HG02678 (cell line): ENCODE results near the gene NDRG4.

Source experiments
- ATAC-seq: cut with Tn5 transposase; IDR thresholded peaks from one replicate; pipeline ENCODE4 v1.9.1; 2021; ENCODE audit warnings: mild to moderate bottlenecking, moderate library complexity; ENCODE audit not compliant: unreplicated experiment

NDRG4 gene

DNA sequence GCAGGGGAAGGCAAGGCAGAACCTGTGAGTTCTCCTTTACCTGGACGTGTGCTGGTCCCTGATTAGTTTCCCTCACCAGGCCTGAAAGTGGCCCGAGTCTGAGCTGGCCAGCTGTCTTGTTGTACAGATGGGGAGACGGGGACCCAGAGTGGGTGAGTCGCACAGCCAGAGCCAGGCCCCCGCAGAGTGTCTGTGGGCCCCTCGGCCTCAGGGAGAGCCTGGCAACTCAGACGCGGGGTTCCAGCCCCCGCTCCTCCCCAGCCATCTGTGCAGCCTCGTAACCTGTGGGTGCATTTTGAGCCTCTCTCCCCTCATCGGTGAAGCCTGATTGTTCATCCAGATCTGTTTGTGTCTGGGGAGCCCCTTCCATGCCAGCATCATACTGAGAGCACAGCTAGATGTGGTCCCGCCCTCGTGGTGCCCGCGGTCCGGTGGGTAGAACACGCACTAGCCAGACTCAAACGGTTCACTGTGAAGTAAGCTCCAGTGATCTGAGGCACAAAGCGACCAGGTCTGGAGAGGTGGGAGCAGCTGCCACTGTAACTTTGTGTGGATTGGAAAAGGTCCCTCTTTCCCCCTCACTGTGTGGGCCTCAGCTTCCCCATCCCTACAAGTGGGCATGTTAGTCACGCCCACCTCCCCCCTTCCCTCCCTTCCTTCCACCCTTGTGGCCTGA is 6.0 kb upstream of the NDRG4 start:
- ATAC-seq: no peak

DNA sequence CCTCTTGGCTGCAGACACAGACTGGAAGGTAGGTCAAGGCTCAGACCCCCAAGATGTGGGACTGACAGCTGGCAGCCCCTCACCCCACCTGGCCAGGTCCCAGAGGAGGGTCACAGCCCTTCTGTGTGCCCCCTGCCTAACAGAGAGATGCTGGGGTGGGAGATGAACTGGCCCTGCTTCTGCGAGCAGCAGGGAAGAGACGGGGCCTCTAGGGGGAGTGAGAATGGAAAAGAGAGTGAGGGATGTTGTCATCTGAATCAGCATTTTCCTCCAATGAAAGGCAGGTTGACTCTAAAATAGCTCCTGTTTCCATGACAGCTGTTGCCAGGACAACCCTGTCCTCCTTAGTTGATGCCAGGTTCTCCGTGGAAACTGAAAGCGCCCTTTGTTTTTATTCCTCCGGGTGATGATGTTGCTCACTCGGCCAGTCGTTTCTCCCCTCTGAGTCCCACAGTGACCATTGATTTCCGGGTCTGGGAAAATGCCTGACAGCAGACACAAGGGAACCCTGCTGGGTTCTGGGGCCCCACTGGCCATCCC is 4.9 kb upstream of the NDRG4 start:
- peak; percentile 63 for ATAC-seq

DNA sequence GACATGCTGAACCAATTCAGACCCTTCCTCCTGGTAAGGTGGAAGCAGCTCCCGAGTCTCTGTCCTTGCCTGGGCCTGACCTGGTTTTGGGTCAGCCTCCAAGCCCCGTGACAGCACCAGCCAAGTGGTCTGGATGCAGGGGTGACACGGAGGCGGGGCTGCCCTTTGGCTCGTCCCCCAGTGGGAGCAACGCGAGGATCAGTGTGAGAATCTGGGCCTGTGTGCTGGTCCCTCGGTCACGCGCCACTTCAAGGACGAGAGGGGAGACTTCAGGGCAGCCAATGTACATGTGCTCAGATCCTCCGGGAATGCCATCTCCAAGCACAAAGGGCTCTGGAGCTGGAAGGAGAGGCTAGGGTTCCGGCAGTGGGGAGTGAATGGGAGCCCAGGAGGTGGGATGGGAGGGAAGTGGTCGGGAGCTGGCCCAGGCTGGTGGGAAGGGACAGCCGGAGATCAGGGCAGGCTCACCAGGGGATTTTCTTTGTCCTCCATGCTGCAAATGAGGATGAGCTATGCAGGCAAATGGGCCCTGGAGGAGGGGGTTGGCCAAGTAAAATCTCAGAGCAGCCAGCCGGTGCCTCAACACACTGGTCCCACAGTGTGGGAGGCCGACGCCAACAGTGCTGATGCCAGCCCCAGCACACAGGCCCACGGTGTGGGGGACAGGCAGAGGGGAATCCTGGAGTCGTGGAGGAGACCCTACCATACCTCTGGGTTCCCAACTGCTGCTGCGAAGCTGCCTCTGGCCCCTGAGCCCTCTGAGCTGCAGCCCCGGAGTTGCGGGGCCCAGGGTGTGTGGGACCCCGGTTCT is 4.2 kb upstream of the NDRG4 start:
- no peak for ATAC-seq

DNA sequence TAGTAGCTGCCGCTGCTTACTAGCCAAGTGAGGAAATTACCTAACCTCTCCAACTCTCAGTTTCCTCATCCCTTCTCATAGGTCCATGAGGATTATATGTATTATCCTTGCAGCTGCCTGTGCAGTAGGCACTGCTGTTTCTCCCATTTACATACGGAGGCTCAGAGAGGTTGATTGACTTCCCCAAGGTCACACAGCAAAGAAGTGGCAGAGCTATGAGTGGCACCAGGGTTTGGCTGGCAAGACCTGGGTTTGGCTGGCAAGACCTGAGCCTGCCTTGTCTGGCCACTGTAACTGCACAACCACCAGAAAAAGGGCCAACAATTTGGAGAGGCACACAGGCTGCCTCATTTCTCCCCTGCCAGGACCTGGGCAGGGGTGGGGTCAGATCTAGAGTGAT is 2.5 kb upstream of the NDRG4 start:
- ATAC-seq: no peak

DNA sequence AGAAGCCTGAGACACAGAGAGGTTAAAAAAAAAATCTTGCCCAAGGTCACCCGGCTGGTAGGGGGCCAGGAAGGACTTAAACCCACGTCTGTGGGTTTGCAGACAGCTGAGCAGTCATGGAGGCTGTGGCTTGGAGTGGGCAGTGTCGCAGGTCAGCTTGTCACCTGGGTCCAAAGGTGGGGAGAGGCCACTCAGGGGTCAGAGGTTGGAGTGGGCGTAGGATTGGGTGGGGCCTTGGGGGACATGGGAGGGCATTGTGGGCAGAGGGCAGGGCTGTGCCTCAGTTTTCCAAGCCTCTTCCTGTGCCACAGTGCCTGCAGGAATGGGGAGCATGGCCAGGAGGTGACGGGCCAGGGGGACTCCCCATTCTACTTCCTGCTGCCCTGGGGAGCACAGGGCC is 2.0 kb upstream of the NDRG4 start:
- ATAC-seq: no peak

DNA sequence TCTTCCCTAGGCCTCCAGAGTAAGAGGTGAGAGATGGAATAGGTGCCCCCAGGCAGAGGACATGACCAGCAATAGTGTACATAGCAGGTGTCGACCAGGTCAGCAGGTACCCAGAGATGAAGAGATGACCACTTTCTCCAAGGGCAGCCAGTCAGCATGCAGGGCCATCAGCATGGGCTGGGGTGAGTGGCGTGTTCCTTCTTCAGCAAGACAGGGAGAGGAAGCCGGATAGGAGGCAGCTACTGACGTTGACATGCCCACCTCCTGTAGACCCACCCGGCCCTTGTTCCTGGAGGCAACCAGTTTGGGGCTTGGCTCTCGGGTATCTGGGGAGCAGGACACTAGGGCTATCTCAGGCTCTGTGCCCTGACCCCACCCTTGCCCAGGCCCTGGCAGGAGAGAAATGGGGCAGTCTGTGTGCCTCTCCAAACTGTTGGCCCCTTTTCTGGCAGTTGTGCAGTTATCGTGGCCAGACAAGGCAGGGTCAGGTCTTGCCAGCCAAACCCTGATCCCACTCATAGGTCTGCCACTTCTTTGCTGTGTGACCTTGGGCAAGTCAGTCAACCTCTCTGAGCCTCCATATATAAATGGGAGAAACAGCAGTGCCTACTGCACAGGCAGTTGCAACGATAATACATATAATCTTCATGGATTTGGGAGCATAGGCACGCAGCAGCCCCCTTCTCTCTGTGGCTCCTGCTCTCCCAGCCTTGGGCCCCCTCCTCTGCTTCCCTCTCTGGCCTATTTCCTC is 1.4 kb upstream of the NDRG4 start:
- ATAC-seq: no peak

DNA sequence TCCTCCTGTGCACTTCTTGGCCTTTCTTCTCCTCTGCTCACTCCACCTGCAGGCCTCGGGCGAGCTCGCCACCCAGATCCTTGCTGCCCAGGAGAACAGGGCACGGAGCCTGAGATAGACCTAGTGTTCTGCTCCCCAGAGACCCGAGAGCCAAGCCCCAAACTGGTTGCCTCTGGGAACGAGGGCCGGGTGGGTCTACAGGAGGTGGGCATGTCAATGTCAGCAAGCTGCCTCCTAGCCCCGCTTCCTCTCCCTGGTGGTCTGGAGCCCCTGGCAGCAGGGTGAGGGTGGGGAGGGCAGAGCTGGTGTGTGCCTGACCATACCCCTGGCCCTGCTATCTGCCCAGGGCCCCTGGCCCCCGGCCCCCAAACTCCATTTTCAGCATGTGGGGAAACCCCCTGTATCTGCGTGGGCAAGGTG is 841 bp upstream of the NDRG4 start:
- ATAC-seq: no peak

DNA sequence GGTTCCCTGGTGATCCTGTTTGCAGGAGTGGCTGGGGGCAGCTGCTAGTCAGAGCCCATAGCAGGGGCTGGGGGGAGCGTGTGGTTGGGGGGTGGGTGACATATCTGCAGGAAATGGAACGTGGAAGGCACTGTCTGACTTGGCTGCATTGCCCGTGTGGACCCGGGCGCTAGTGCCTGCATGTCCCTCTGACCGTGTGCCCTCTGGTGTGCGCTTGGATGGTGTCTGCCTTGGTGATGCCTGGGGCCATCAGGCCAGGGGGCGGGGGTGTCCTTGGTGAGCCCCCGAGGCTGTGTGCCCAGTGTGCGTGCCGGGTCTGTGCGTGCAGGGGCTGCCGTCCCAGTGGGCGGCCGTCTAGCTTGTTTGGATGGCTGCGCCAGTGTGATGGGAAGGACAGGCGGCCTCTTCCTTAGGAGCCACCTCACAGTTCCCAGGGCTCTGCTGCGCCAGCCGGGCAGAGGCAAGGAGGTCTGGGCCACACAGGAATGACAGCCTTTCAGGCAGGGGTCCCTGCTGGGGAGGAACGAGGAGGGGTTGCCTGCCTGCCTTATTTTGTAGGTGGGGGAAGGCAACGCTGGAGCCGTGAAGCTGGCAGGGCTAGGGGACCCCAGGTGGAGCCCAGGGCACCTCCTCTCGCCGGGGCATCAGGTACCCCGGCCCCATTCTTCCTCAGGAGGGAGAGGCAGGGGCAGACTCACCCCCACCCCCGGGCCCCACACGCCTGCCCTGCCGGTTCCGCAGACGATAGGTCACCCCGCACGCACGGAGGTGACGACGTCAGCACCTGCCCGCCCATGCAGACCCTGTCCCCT is 693 bp downstream of the NDRG4 start:
- ATAC-seq: no peak

DNA sequence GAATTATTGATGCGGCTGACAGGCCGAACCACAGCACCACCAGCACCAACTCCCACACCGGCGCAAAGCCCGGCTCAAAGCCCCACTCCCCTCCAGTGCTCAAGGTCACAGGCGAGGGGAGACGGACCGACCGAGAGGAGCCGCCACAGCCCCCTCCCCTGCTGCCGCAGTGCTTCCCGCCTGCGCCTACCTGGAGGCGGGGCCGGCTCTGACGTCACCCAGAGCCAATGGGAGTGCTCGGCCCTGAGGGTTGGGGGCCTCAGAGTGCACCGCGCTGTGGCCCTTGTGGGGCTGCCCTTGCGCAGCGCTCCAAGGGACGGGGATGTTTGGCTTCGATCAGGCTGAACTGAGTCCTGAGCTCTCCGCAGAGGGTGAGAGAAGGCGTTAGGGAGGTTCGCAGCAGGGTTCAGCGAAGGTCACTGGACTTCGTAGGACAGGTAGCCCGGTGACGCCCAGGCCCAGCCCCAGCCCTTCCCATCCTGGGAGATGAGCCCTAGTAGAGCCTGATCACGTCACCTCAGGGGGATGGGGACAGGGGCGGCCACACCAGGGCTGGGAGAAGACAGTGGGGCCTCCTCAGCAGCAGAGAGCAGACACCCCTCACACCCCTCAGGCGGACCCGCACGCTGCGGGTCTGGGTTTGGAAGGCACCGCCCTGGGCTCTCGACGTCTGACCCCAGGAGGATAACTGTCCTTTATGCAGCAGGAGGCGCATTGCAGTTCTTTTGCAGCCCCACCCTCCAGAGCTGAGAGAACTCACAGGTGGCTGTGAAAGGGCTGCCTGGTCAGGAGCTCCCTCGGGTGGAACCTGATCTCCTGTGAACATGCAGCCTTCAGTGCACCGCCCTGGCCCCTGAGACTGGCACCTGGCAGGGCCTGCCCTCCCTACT is 1.5 kb downstream of the NDRG4 start:
- ATAC-seq: no peak

DNA sequence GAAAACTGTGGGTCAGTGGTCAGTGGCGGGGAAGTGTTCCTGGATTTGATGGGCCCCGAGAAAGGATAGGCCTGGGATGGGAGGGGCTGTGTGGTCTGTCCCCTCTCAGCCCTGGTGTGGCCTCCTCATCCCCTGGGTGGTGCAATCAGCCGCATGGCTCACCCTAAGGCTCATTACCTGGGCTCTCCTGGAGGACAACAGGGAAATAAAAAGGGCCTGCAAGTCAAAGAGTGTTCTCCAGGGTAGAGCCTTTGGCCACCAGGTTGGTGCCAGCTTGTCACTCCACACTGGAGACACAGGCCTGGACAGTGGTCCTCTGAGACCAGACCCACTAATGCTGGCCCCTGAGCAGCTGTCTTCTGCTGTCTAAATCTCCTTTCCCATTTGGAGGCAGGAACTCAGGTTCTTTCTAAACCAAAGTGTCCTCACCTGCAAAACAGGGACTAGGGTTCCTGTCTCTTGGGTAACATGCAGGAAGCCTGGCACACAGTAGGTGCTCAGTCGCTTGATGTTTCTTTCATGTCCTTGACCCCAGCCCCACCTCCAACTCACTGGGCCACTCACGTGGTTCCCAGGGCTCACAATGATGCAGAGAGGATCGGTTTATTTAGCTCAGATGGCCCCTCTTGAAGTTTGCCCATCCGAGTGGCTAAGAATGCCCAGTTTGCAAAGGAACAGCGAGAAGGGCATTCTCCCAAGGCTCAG is 2.4 kb downstream of the NDRG4 start:
- no peak for ATAC-seq

DNA sequence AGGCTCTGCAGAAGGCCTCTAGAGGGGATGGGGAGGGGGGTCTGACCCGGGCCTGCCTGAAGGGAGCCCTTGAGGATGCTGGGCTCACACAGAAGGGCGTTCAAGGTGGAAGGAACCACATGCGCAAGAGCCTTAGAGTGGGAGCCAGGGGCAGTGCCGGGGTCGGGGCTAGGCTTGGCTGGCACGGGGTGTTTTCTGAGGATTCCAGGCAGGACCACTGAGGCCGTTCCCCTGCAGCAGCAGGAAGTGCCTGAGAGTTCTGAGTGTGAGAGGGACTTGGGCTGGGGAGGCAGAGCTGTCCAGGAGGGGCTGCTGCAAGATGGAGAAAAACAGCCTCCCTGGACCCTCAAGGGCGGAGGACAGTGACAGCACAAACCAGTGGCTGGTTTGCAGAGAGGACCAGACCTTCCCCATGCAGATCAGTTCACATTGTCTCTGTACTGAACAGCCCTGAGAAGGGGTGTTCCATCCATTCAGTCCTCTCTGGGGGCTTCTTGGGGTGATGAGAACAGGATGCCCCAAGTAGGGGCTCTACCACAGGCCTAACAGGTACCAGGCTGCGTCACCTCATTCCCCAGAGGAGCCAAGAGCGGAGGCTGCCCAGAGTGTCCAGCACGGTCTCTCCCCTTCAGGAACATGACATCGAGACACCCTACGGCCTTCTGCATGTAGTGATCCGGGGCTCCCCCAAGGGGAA is 3.4 kb downstream of the NDRG4 start:
- no peak for ATAC-seq

DNA sequence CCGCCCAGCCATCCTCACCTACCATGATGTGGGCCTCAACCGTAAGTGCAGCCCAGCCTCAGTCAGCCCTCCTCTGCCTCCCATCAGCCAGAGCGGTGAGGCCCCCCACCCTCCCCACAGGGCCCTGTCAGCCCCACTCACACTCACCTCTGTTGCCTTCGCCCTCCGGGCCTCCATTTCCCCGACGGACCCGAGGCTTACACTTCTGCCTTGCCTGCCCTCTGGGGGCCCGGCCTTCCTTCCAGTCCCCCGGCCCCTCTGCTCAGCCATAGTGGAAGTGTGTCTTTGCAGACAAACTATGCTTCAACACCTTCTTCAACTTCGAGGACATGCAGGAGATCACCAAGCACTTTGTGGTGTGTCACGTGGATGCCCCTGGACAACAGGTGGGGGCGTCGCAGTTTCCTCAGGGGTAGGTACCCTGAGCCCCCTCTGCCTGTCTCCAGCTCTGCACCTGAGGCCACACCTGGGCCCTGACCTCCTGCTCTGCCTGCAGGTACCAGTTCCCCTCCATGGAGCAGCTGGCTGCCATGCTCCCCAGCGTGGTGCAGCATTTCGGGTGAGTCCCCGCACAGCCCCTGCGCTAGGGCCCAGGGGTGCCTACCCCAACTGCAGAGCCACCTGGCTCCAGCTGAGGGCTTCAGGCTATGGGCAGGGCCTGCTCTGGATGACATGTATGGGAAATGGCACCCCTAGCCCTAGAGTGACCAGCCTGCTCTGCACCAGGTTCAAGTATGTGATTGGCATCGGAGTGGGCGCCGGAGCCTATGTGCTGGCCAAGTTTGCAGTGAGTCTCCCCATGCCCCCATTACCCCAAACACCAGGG is 4.1 kb downstream of the NDRG4 start:
- ATAC-seq: no peak

DNA sequence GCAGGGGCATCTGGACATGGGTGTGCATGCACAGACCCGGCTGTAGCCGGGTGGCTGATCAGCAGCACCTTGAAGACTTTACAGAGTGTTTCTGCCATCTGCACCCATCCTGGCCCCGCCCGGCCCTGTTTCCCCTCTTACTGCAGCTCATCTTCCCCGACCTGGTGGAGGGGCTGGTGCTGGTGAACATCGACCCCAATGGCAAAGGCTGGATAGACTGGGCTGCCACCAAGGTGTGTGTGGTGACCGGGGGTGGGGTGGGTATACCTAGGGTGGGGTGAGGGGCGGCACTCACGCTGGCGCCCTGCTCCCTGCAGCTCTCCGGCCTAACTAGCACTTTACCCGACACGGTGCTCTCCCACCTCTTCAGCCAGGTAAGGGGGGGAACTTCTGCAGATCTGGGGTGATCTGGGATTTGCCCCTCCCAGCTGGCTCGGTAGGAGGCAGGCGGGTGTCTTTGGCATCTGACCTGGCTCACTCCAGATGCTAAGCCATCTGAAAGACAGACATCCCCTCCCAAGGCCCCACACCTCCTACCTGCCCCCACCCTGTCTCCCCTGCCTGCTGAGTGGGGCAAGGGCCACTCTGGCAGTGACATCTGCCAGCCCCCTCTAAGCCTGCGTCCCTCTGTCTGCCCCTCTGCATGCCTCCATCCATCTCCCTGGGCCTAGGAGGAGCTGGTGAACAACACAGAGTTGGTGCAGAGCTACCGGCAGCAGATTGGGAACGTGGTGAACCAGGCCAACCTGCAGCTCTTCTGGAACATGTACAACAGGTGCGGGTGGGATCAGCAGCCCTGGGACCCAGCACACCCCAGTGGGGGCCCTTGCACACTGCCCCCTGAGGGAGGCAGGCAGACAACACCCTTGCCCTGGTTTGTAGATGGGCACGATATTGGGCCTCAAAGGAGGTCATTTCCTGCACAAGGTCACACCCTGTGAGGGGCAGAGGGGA is 6.6 kb downstream of the NDRG4 start:
- no peak for ATAC-seq

DNA sequence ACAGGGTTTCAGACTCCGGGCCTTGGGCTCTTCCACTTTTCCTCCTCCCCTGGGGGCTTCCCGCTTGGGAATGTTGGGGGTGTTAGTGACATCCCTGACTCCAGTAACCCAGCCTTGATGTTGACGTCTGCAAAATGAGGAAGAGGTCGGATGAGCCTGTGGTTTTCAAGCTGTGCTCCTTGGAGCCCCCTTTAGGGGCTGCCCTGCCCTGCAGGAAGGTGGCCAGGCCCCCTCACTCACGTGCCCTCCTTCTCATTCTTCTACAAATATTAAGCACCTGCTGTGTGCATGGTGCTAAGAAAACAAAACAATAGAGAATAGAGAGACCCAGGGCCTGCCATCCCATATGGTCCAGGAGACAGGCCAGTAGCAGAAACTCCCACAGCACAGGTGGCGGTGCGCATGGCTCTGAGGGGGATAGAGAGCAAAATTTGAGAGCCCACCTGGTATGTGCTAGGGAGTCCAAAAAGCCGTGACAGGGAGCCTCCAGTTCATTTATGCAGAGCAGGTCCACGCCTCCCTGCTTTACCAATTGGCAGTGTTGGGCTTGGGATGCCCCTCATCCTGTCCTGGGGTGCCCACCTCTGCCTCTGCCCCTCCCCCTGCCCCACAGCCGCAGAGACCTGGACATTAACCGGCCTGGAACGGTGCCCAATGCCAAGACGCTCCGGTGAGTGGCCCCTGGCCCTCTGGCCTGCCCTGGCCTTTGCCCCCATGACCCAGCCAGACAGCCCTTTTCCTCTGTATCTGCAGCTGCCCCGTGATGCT is 7.4 kb downstream of the NDRG4 start:
- ATAC-seq: no peak

DNA sequence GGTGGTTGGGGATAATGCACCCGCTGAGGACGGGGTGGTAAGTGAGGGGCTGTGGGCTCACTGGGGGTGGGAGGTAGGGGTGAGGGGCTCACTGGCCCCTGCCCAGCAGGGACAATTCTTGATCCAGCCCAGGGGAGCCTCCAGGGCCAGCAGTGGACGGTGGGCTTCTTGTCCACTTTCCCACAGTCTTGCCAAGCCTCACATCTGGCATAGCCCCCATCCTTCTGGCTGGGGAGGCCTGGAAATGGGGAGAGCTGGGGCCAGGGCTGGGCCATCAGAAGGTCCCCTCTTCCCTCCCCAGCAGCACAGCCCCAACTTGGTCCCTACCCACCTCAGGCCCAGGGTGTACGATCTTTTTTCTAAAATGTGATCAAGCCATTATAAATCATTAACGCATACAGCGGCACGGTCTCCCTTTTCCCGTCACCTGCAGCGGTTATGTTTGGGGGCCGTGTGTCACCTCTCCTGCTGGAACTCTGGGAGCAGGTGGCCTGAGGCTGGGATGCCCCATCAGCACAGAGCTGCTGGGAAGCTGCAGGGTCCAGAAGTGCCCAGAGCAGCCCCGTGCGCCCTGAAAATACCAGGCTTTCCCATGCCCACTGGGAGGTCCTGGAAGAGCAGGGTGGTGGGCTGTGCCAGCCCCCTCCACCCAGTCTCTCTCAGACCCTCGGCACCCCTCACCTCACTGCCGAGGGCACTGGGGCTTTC is 8.2 kb downstream of the NDRG4 start:
- ATAC-seq: no peak
